Stimulated activated CD8-positive, alpha-beta memory T cell treated with anti-CD3 and anti-CD28 coated beads, Interleukin-15, amount 100 ng/mL, for 1 hour (primary cell): ENCODE measurements around the gene UBE2V1.

Source experiments
- DNase-seq: peaks from one replicate; pipeline ENCODE4 v3.0.0-alpha.2; 2020; ENCODE audit warnings: low read depth

UBE2V1 gene

GRCh38 chr20:50062006-50062838 is 50.7 kb downstream of the UBE2V1 start:
- no peak for DNase-seq

- DNase-seq, result no peak
Measured at GRCh38 chr20:50061151-50062005, 51.6 kb downstream of the UBE2V1 start.

- DNase-seq, result no peak
Measured at GRCh38 chr20:50058662-50059402, 54.1 kb downstream of the UBE2V1 start.

GRCh38 chr20:50057714-50058053 is 55.3 kb downstream of the UBE2V1 start:
- DNase-seq, result no peak

GRCh38 chr20:50056951-50057713 is 55.8 kb downstream of the UBE2V1 start:
- DNase-seq, result no peak

- no peak for DNase-seq
Measured at GRCh38 chr20:50056408-50056926, 56.5 kb downstream of the UBE2V1 start.

GRCh38 chr20:50055524-50056083 is 57.3 kb downstream of the UBE2V1 start:
- DNase-seq, result no peak

- no peak for DNase-seq
Measured at GRCh38 chr20:50054626-50055511, 58.1 kb downstream of the UBE2V1 start.

- DNase-seq, result no peak
Measured at GRCh38 chr20:50054231-50054547, 58.8 kb downstream of the UBE2V1 start.

GRCh38 chr20:50053362-50054230 is 59.4 kb downstream of the UBE2V1 start:
- DNase-seq, result no peak

- no peak for DNase-seq
Measured at GRCh38 chr20:50052550-50053361, 60.2 kb downstream of the UBE2V1 start.

- no peak for DNase-seq
Measured at GRCh38 chr20:50050660-50051308, 62.2 kb downstream of the UBE2V1 start.

GRCh38 chr20:50050214-50050613 is 62.7 kb downstream of the UBE2V1 start:
- DNase-seq, result no peak

GRCh38 chr20:50049442-50050026 is 63.4 kb downstream of the UBE2V1 start:
- no peak for DNase-seq

- DNase-seq, result no peak
Measured at GRCh38 chr20:50048420-50049166, 64.4 kb downstream of the UBE2V1 start.

- no peak for DNase-seq
Measured at GRCh38 chr20:50044353-50044960, 68.5 kb downstream of the UBE2V1 start.
